ENCODE measurements around the gene CDK5RAP2. TPM values are rescaled to one million over a fixed set of nuclear protein-coding genes. Genes with fewer than 3 reads are reported as not detected.

Gene CDK5RAP2
- total and polyA plus RNA-seq, 8 donors, result 24.7 to 438 (median 31.3) TPM

DNA sequence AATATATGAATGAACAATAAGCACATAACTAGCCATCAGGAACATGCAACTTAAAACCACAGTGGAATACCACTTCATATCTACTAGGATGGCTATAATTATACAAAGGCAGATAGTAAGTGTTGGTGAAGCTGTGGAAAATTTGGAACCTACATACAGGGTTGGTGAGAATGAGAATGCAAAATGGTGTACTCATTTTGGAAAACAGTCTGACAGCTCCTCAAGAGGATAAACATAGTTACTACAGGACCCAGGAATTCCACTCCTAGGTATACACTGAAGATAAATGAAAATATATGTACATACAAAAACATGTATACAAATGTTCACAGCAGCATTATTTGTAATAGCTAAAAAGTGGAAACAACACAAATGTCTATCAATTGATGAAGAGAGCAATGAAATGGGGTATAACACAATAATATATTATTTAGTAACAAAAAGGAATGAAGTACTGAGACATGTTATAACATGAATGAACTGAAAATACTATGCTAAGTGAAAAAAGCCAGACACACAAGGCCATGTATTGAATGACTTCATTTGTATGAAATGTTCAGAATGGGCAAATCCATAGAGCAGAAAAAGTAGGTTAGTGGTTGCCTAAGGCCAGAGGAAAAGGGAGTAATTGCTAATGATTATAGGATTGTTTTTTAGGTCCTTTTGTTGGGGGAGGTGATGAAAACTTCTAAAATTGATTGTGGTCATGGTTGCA is 31.2 kb upstream of the CDK5RAP2 start:
- Histone ChIP-seq H3K36me3 (peaks cover 0 to 41% (median 31%) of the 10 kb centered on the region in 4 donors), H3K4me1 (no peaks in the 10 kb centered on the region), H3K27me3 (no peaks in the 10 kb centered on the region), H3K4me3 (no peak overlapping the region), H3K9me3 (no peaks in the 10 kb centered on the region), H3K27ac (no peak overlapping the region)
- no peak for DNase-seq
- no peak for TF ChIP-seq CTCF (IDR thresholded peaks at IDR 0.05)
- no peak for TF ChIP-seq EP300 (IDR thresholded peaks at IDR 0.05)
- TF ChIP-seq POLR2A (IDR thresholded peaks at IDR 0.05), result no peak
- no peak for TF ChIP-seq POLR2AphosphoS5 (IDR thresholded peaks at IDR 0.05)
- intact Hi-C loops (cut with DNase I; ENCODE audit: low total_unique reads), result no loop called here

GRCh38 chr9:120609636-120610035 is 29.7 kb upstream of the CDK5RAP2 start:
- intact Hi-C loops (cut with DNase I; ENCODE audit: low total_unique reads), result no loop called here
- WGBS, 5 donors, result 87 to 96% (median 89%) methylated on average over 2 of the region's 2 CpGs

GRCh38 chr9:120608421-120608820 is 28.5 kb upstream of the CDK5RAP2 start:
- peaks cover 4 to 55% (median 46%) of the 10 kb centered on the region in 4 donors for H3K36me3 ChIP-seq
- H3K27me3 ChIP-seq, result no peaks in the 10 kb centered on the region
- no peaks in the 10 kb centered on the region for H3K4me1 ChIP-seq
- no peak for DNase-seq
- no peaks in the 10 kb centered on the region for H3K9me3 ChIP-seq
- intact Hi-C loops (cut with DNase I; ENCODE audit: low total_unique reads), result no loop called here
- H3K27ac ChIP-seq, result no peak overlapping the region
- TF ChIP-seq POLR2AphosphoS5 (IDR thresholded peaks at IDR 0.05), result no peak
- H3K4me3 ChIP-seq, result no peak overlapping the region

More at GRCh38 chr9:120609636-120610035, 29.7 kb upstream of the CDK5RAP2 start:
- H3K36me3 ChIP-seq, result peaks cover 4 to 50% (median 40%) of the 10 kb centered on the region in 4 donors
- no peaks in the 10 kb centered on the region for H3K27me3 ChIP-seq
- H3K27ac ChIP-seq, result no peak overlapping the region
- H3K4me1 ChIP-seq, result no peaks in the 10 kb centered on the region
- H3K4me3 ChIP-seq, result no peak overlapping the region
- TF ChIP-seq EP300 (IDR thresholded peaks at IDR 0.05), result no peak
- TF ChIP-seq CTCF (IDR thresholded peaks at IDR 0.05), result no peak
- TF ChIP-seq POLR2A (IDR thresholded peaks at IDR 0.05), result no peak
- TF ChIP-seq POLR2AphosphoS5 (IDR thresholded peaks at IDR 0.05), result no peak
- H3K9me3 ChIP-seq, result no peaks in the 10 kb centered on the region
- no peak for DNase-seq

DNA sequence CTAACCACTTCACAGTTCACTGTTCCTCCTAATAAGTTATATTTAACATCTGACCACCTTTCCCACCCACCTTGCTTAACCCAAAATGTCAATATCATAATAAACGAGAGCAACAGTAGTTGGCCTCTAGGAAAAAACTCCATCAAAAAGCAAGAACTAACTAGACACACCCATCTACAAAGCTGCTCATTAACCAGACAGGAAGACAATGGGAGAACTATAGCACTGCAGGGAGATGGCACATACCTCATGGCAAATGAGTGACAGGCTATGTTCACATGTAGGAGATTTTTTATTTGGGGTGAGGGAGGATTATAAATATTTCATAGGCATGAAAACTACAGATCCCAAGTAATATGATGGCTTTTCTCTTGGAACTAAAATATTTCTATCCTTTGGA is 23.6 kb upstream of the CDK5RAP2 start:
- DNase-seq, result no peak
- no peak overlapping the region for H3K27ac ChIP-seq

More for the DNA sequence above, 23.6 kb upstream of the CDK5RAP2 start:
- WGBS, 5 donors, result 52 to 85% (median 67%) methylated on average over 1 of the region's 1 CpG
- Histone ChIP-seq H3K4me3 (no peak overlapping the region), H3K27me3 (no peaks in the 10 kb centered on the region), H3K9me3 (no peaks in the 10 kb centered on the region), H3K4me1 (no peaks in the 10 kb centered on the region), H3K36me3 (peaks cover 4 to 43% (median 38%) of the 10 kb centered on the region in 4 donors)
- intact Hi-C loops (cut with DNase I; ENCODE audit: low total_unique reads), result no loop called here
- TF ChIP-seq CTCF (IDR thresholded peaks at IDR 0.05) (no peak), POLR2AphosphoS5 (IDR thresholded peaks at IDR 0.05) (no peak), POLR2A (IDR thresholded peaks at IDR 0.05) (no peak), EP300 (IDR thresholded peaks at IDR 0.05) (no peak)
